H1 (cell line): Measurements from ENCODE around the gene EHBP1. TPM values are rescaled to one million over a fixed set of nuclear protein-coding genes. Genes with fewer than 3 reads are reported as not detected.

Experiments
- CTCF ChIA-PET: fragments of 300-600 bp; sonication (Branson Sonifier 250); formaldehyde crosslinking; loops from one replicate; lab custom pipeline; 2021; ENCODE audit not compliant: partially characterized antibody; lab: Charles Lee
- POLR2A ChIA-PET: fragments of 300-600 bp; sonication (Branson Sonifier 250); formaldehyde crosslinking; loops from one replicate; lab custom pipeline; 2021; ENCODE audit warnings: inconsistent platforms; ENCODE audit not compliant: partially characterized antibody; lab: Charles Lee
- DNase-seq, 2 experiments: peaks; one replicate each; pipeline versions ENCODE4 v3.0.0 to v3.0.0-alpha.2; 2010 to 2022; ENCODE audit warnings: low spot score in 2 of 2, low read depth in 1 of 2, mixed read lengths in 1 of 2
- FAIRE-seq: peaks from 2 replicates; lab custom pipeline; 2011; peaks lifted over from hg19 to GRCh38; lab: Jason Lieb, UNC
- H2AFZ ChIP-seq: 2 replicates; pipeline ENCODE4 v1.8.1; 2012; ENCODE audit warnings: low read length, inconsistent platforms
- H2AK5ac ChIP-seq: 2 replicates; pipeline ENCODE4 v1.6.1; 2013; ENCODE audit warnings: low read depth, low read length
- H2BK120ac ChIP-seq: replicated peaks from 2 replicates; pipeline ENCODE3; 2013; ENCODE audit warnings: low read depth, low read length, inconsistent platforms
- H2BK12ac ChIP-seq: 2 replicates; pipeline ENCODE4 v1.6.1; 2013; ENCODE audit warnings: low read depth, low read length
- H2BK15ac ChIP-seq: 2 replicates; pipeline ENCODE4 v1.6.1; 2013; ENCODE audit warnings: low read length
- H2BK20ac ChIP-seq: 2 replicates; pipeline ENCODE4 v1.6.1; 2013; ENCODE audit warnings: low read length
- H2BK5ac ChIP-seq: 2 replicates; pipeline ENCODE4 v1.6.1; 2013; ENCODE audit warnings: low read depth, low read length
- H3K14ac ChIP-seq: 2 replicates; pipeline ENCODE4 v1.6.1; 2013; ENCODE audit warnings: inconsistent platforms; ENCODE audit not compliant: insufficient read length
- H3K18ac ChIP-seq: 2 replicates; pipeline ENCODE4 v1.6.1; 2013; ENCODE audit warnings: low read length; ENCODE audit errors: extremely low read depth
- H3K23ac ChIP-seq: 2 replicates; pipeline ENCODE4 v1.6.1; 2013; ENCODE audit warnings: inconsistent platforms; ENCODE audit not compliant: insufficient read length
- H3K23me2 ChIP-seq: 2 replicates; pipeline ENCODE4 v1.6.1; 2013; ENCODE audit warnings: low read depth, low read length
- H3K27ac ChIP-seq: 2 replicates; pipeline ENCODE4 v1.6.1; 2011; ENCODE audit warnings: low read depth, low read length, inconsistent platforms
- H3K27me3 ChIP-seq, 4 experiments: replicated peaks in 1 of 4; 1 replicate in 1 of 4; 2 replicates in 3 of 4; pipeline versions ENCODE4 v1.6.1 to v1.8.1; 2011 to 2013; ENCODE audit warnings: low read length in 3 of 4, mild to moderate bottlenecking in 3 of 4, inconsistent platforms in 2 of 4, mixed read lengths in 2 of 4, moderate library complexity in 1 of 4; ENCODE audit not compliant: control insufficient read depth in 3 of 4, insufficient read depth in 3 of 4; ENCODE audit errors: extremely low read depth in 1 of 4
- H3K36me3 ChIP-seq, 4 experiments: 2 replicates each; pipeline versions ENCODE4 v1.6.1 to v1.8.1; 2011 to 2013; ENCODE audit warnings: mild to moderate bottlenecking in 4 of 4, low read length in 3 of 4, moderate library complexity in 2 of 4, control low read depth in 1 of 4, inconsistent platforms in 1 of 4; ENCODE audit not compliant: insufficient read depth in 4 of 4, control insufficient read depth in 2 of 4
- H3K4ac ChIP-seq: replicated peaks from 2 replicates; pipeline ENCODE3; 2013; ENCODE audit warnings: low read length, low read depth, mixed read lengths, inconsistent platforms; ENCODE audit not compliant: insufficient read length
- H3K4me1 ChIP-seq, 4 experiments: replicated peaks in 1 of 4; 1 replicate in 1 of 4; 2 replicates in 3 of 4; pipeline versions ENCODE4 v1.6.1 to v1.8.1; 2011 to 2013; ENCODE audit warnings: low read length in 3 of 4, inconsistent platforms in 2 of 4, mixed read lengths in 1 of 4; ENCODE audit not compliant: insufficient read depth in 4 of 4, control insufficient read depth in 3 of 4
- H3K4me2 ChIP-seq, 2 experiments: 2 replicates each; pipeline versions ENCODE4 v1.6.1 to v1.8.1; 2011 to 2013; ENCODE audit warnings: low read depth in 2 of 2, low read length in 2 of 2, control low read depth in 1 of 2, inconsistent platforms in 1 of 2, mild to moderate bottlenecking in 1 of 2; ENCODE audit not compliant: insufficient read depth in 1 of 2
- H3K4me3 ChIP-seq, 4 experiments: fragments of 200-600, 300-600 bp in 1 of 4; sonication (generic), shearing (Covaris generic), sonication (Bioruptor Twin) in 1 of 4; 2 replicates each; pipeline versions ENCODE4 v1.5.1 to v1.8.1; 2011 to 2016; ENCODE audit warnings: low read length in 4 of 4, low read depth in 3 of 4, control low read depth in 2 of 4, inconsistent platforms in 2 of 4, mild to moderate bottlenecking in 2 of 4, mixed read lengths in 1 of 4, moderate library complexity in 1 of 4; ENCODE audit not compliant: insufficient read depth in 2 of 4; ENCODE audit errors: extremely low read depth in 1 of 4
- H3K56ac ChIP-seq: replicated peaks from 2 replicates; pipeline ENCODE3; 2013; ENCODE audit warnings: low read depth, mild to moderate bottlenecking, mixed read lengths, low read length, inconsistent platforms; ENCODE audit not compliant: insufficient read length
- H3K79me1 ChIP-seq: 2 replicates; pipeline ENCODE4 v1.6.1; 2013; ENCODE audit warnings: low read depth, low read length, control low read depth
- H3K79me2 ChIP-seq, 2 experiments: 2 replicates each; pipeline versions ENCODE4 v1.6.1 to v1.8.1; 2012 to 2013; ENCODE audit warnings: low read length in 2 of 2, mild to moderate bottlenecking in 2 of 2, inconsistent platforms in 1 of 2; ENCODE audit not compliant: insufficient read depth in 2 of 2, control insufficient read depth in 1 of 2
- H3K9ac ChIP-seq, 4 experiments: replicated peaks in 1 of 4; 1 replicate in 1 of 4; 2 replicates in 3 of 4; pipeline versions ENCODE4 v1.6.1 to v1.8.1; 2011 to 2013; ENCODE audit warnings: low read depth in 3 of 4, low read length in 3 of 4, control low read depth in 2 of 4, mild to moderate bottlenecking in 2 of 4, moderate library complexity in 2 of 4, inconsistent platforms in 1 of 4; ENCODE audit errors: extremely low read depth in 1 of 4
- H3K9me3 ChIP-seq, 2 experiments: 2 replicates each; pipeline versions ENCODE4 v1.6.1 to v1.8.1; 2012 to 2013; ENCODE audit warnings: mild to moderate bottlenecking in 2 of 2, moderate library complexity in 2 of 2, control low read depth in 1 of 2, inconsistent platforms in 1 of 2, low read depth in 1 of 2, low read length in 1 of 2, mixed read lengths in 1 of 2; ENCODE audit not compliant: insufficient read depth in 2 of 2
- H4K20me1 ChIP-seq, 2 experiments: replicated peaks in 1 of 2; 2 replicates each; pipeline versions ENCODE3 to v1.8.1; 2011 to 2013; ENCODE audit warnings: inconsistent platforms in 2 of 2, low read length in 2 of 2, mild to moderate bottlenecking in 1 of 2; ENCODE audit not compliant: insufficient read depth in 2 of 2, control insufficient read depth in 1 of 2
- H4K5ac ChIP-seq: 2 replicates; pipeline ENCODE4 v1.6.1; 2013; ENCODE audit warnings: low read length, low read depth, mixed read lengths, inconsistent platforms; ENCODE audit not compliant: insufficient read length
- H4K8ac ChIP-seq: 2 replicates; pipeline ENCODE4 v1.8.0; 2013; ENCODE audit warnings: mild to moderate bottlenecking, moderate library complexity, low read length, inconsistent platforms; ENCODE audit not compliant: insufficient read depth; ENCODE audit errors: extremely low read depth
- H4K91ac ChIP-seq: replicated peaks from 2 replicates; pipeline ENCODE3; 2013; ENCODE audit warnings: low read length, mixed read lengths, inconsistent platforms; ENCODE audit not compliant: insufficient read length
- ATF2 ChIP-seq: IDR thresholded peaks from 2 replicates; pipeline ENCODE4 v1.6.1; 2012; ENCODE audit warnings: low read length, inconsistent platforms
- BACH1 ChIP-seq: IDR thresholded peaks from 2 replicates; pipeline ENCODE4 v1.6.1; 2012; ENCODE audit warnings: low read length, improper control_type of control experiment
- CHD1 ChIP-seq: IDR thresholded peaks from 2 replicates; pipeline ENCODE4 v1.6.1; 2012; ENCODE audit warnings: low read depth, low read length, improper control_type of control experiment
- CHD2 ChIP-seq: IDR thresholded peaks from 2 replicates; pipeline ENCODE4 v1.6.1; 2012; ENCODE audit warnings: low read length, improper control_type of control experiment
- E2F6 ChIP-seq: IDR thresholded peaks from 2 replicates; pipeline ENCODE4 v1.6.1; 2012; ENCODE audit warnings: inconsistent platforms
- EGR1 ChIP-seq: IDR thresholded peaks from 2 replicates; pipeline ENCODE4 v1.6.1; 2011; ENCODE audit warnings: low read depth, low read length, borderline replicate concordance
- NRF1 ChIP-seq: IDR thresholded peaks from 2 replicates; pipeline ENCODE4 v1.6.1; 2011; ENCODE audit warnings: mild to moderate bottlenecking, low read depth, low read length, improper control_type of control experiment
- POLR2AphosphoS5 ChIP-seq: IDR thresholded peaks from 2 replicates; pipeline ENCODE4 v1.6.1; 2011; ENCODE audit warnings: low read depth, low read length
- SP2 ChIP-seq: IDR thresholded peaks from 2 replicates; pipeline ENCODE4 v1.6.1; 2012; ENCODE audit warnings: mild to moderate bottlenecking, low read length, inconsistent platforms
- SP4 ChIP-seq: IDR thresholded peaks from 2 replicates; pipeline ENCODE4 v1.6.1; 2012; ENCODE audit warnings: low read length, inconsistent platforms
- SRF ChIP-seq: IDR thresholded peaks from 2 replicates; pipeline ENCODE4 v1.6.1; 2011; ENCODE audit warnings: mild to moderate bottlenecking, low read depth, low read length, moderate library complexity
- TAF7 ChIP-seq: optimal IDR thresholded peaks from 2 replicates; pipeline ENCODE3; 2011; ENCODE audit warnings: low read depth, mild to moderate bottlenecking, inconsistent platforms, low read length, moderate library complexity, borderline replicate concordance
- TBP ChIP-seq: IDR thresholded peaks from 2 replicates; pipeline ENCODE4 v1.6.1; 2011; ENCODE audit warnings: low read depth, low read length, improper control_type of control experiment
- TEAD4 ChIP-seq: IDR thresholded peaks from 2 replicates; pipeline ENCODE4 v1.6.1; 2012; ENCODE audit warnings: low read depth, low read length, inconsistent platforms, mixed read lengths
- WGBS, 2 experiments: shearing (Covaris generic) in 1 of 2; methylation state at CpG; one replicate each; pipeline versions ENCODE4 v1.1.6 to v1.1.7; 2013 to 2015; ENCODE audit warnings: low lambda C conversion rate in 2 of 2, mixed read lengths in 2 of 2, inconsistent platforms in 1 of 2, low coverage in 1 of 2, missing lambda C conversion rate in 1 of 2; ENCODE audit not compliant: insufficient replicate concordance in 2 of 2, insufficient coverage in 1 of 2, insufficient read length in 1 of 2; ENCODE audit errors: extremely low coverage in 1 of 2, missing lambda C conversion rate in 1 of 2; 5-methylcytosine and 5-hydroxymethylcytosine counted together
- polyA plus RNA-seq, 7 experiments: library from polyadenylated mRNA; depleted of rRNA in 3 of 7; stranded (reverse) in 5 of 7; unstranded in 2 of 7; fragments of >200 nt in 5 of 7; fragments of 200-250 nt in 2 of 7; gene quantifications; 1 replicate in 5 of 7; 2 replicates in 1 of 7; 4 replicates in 1 of 7; pipeline versions ENCODE4 v1.2.1 to v1.2.3, GENCODE V29; 2011 to 2013; ENCODE audit warnings: missing spikeins in 2 of 7, mixed read lengths in 2 of 7
- total RNA-seq: library from RNA; stranded (reverse); fragmentation: NEBNext Ultra II Directional; extraction: Animal tissue kit (Norgen Biotek cat#: 25700); gene quantifications from 2 replicates; pipeline ENCODE4 v1.2.1, GENCODE V29; 2021

EHBP1 gene
- total and polyA plus RNA-seq, 2 of the 8 experiments (the other 6 are each of a cell fraction or from before 2014, with no cell fraction given): 12.0 to 64.1 TPM

GRCh38 chr2:62760555-62760954 lies 55.0 kb downstream of the EHBP1 start:
- DNase-seq (no peak), FAIRE-seq (no peak)
- Histone ChIP-seq H3K27me3 (no peaks in the 10 kb centered on the region), H3K4ac (no peak overlapping the region), H2BK12ac (no peak overlapping the region), H3K4me2 (no peak overlapping the region), H3K14ac (no peak overlapping the region), H3K9me3 (no peaks in the 10 kb centered on the region), H3K4me1 (no peaks in the 10 kb centered on the region), H4K5ac (no peak overlapping the region), H2BK20ac (no peak overlapping the region), H2BK15ac (no peak overlapping the region), H3K56ac (no peak overlapping the region), H4K91ac (no peak overlapping the region), H3K9ac (no peak overlapping the region), H3K18ac (no peak overlapping the region), H4K8ac (no peak overlapping the region), H2BK5ac (no peak overlapping the region), H3K4me3 (no peak overlapping the region), H3K23me2 (no peaks in the 10 kb centered on the region), H3K79me1 (no peaks in the 10 kb centered on the region; the same call in none of the 2 replicates), H3K27ac (no peak overlapping the region), H3K79me2 (peaks cover 0 to 33% of the 10 kb centered on the region in 2 experiments; a peak in 2 of 4 replicates), H4K20me1 (no peaks in the 10 kb centered on the region), H3K23ac (no peak overlapping the region), H2AFZ (no peak overlapping the region), H2AK5ac (no peak overlapping the region), H3K36me3 (no peaks in the 10 kb centered on the region), H2BK120ac (no peak overlapping the region)
- POLR2A ChIA-PET: no interaction called here
- 86% methylated on average over 2 of the region's 2 CpGs; no CpG with 5 or more reads in 1 of the 2 experiments for WGBS, 2 experiments
- CTCF ChIA-PET: interaction anchor here (0.6 to 1.0 kb wide), 2 partner anchors 13 to 304 kb away, joined by 4 to 6 read pairs; no protein-coding TSS in a partner anchor
- no peak for TF ChIP-seq SP2
- no peak for TF ChIP-seq TEAD4
- TF ChIP-seq TAF7: no peak
- TF ChIP-seq CHD2: no peak
- no peak for TF ChIP-seq EGR1
- no peak for TF ChIP-seq TBP
- no peak for TF ChIP-seq SP4
- no peak for TF ChIP-seq BACH1
- TF ChIP-seq CHD1: no peak
- TF ChIP-seq E2F6: no peak
- no peak for TF ChIP-seq SRF
- TF ChIP-seq POLR2AphosphoS5: no peak
- no peak for TF ChIP-seq ATF2
- TF ChIP-seq NRF1: no peak
